ENCODE data around the gene ANKAR. TPM values are rescaled to one million over a fixed set of nuclear protein-coding genes. Genes with fewer than 3 reads are reported as not detected.
"Not testable (repeated sequence)": the region's sequence is repeated elsewhere in the genome, so short reads cannot be mapped to it uniquely, and the experiment has no call there.

The ANKAR gene
- total RNA-seq, 2 experiments from 2014 or later: 7.9 to 8.0 TPM

GRCh38 chr2:189683348-189683747 lies 8.9 kb downstream of the ANKAR start:
- H3K4me1 Mint-ChIP-seq (ENCODE audit: low read depth): peaks cover 31% of the 10 kb centered on the region
- H3K9me3 Mint-ChIP-seq: no peaks in the 10 kb centered on the region
- intact Hi-C loops (cut with DNase I, micrococcal nuclease): no loop called here
- H3K36me3 Mint-ChIP-seq (ENCODE audit: low read depth): peaks cover 5% of the 10 kb centered on the region
- no peak overlapping the region for H3K27ac Mint-ChIP-seq
- ATAC-seq (ENCODE audit: poor library complexity) (no peak), DNase-seq (no peak)
- no peak for TF ChIP-seq CTCF (IDR thresholded peaks at IDR 0.05)
- POLR2A ChIA-PET: interaction anchor here (1.6 kb wide), 1 partner anchor 9 kb away, joined by 7 read pairs; the partner anchor contains the start of gene ANKAR
- H3K9me3 ChIP-seq (ENCODE audit: control insufficient read depth in 1 of 2, insufficient read depth in 1 of 2, low read length in 2 of 2): no peaks in the 10 kb centered on the region
- H3K4me1 ChIP-seq (ENCODE audit: insufficient read depth, low read length): peaks cover 7% of the 10 kb centered on the region
- H3K36me3 ChIP-seq (ENCODE audit: insufficient read depth, low read length): no peaks in the 10 kb centered on the region
- no peaks in the 10 kb centered on the region for H3K27me3 Mint-ChIP-seq
- H3K4me3 Mint-ChIP-seq: no peak overlapping the region
- no peaks in the 10 kb centered on the region for H3K27me3 ChIP-seq (ENCODE audit: control insufficient read depth in 1 of 2, insufficient read depth in 2 of 2, low read length in 2 of 2)
- CTCF ChIA-PET: interaction anchor here (1.0 to 1.4 kb wide), 2 partner anchors 8 to 9 kb away, joined by 3 read pairs; no protein-coding TSS in a partner anchor
- no peak overlapping the region for H3K27ac ChIP-seq (ENCODE audit: low read depth in 1 of 2, low read length in 2 of 2)
- H3K4me3 ChIP-seq (ENCODE audit: low read length): no peak overlapping the region

GRCh38 chr2:189684811-189685210 lies 10.3 kb downstream of the ANKAR start:
- Mint-ChIP-seq H3K4me3 (no peak overlapping the region), H3K9me3 (no peaks in the 10 kb centered on the region), H3K27me3 (no peaks in the 10 kb centered on the region), H3K4me1 (ENCODE audit: low read depth) (peaks cover 24% of the 10 kb centered on the region), H3K27ac (no peak overlapping the region), H3K36me3 (ENCODE audit: low read depth) (no peaks in the 10 kb centered on the region)
- intact Hi-C loops (cut with DNase I, micrococcal nuclease): no loop called here
- H3K27ac ChIP-seq (ENCODE audit: low read depth in 1 of 2, low read length in 2 of 2): no peak overlapping the region
- TF ChIP-seq CTCF (IDR thresholded peaks at IDR 0.05): no peak
- DNase-seq: no peak
- H3K4me1 ChIP-seq (ENCODE audit: insufficient read depth, low read length): peaks cover 7% of the 10 kb centered on the region
- CTCF ChIA-PET: interaction anchor here (0.7 to 1.4 kb wide), 5 partner anchors 8 to 634 kb away, joined by 3 to 5 read pairs (median 3); partner anchors contain the start of genes ASNSD1, HIBCH and OSGEPL1
- H3K36me3 ChIP-seq (ENCODE audit: insufficient read depth, low read length): no peaks in the 10 kb centered on the region
- no peaks in the 10 kb centered on the region for H3K27me3 ChIP-seq (ENCODE audit: control insufficient read depth in 1 of 2, insufficient read depth in 2 of 2, low read length in 2 of 2)
- ATAC-seq (ENCODE audit: poor library complexity): no peak
- POLR2A ChIA-PET: interaction anchor here (0.7 to 1.6 kb wide), 4 partner anchors 10 to 104 kb away, joined by 3 to 7 read pairs (median 3); partner anchors contain the start of genes ANKAR, ASNSD1 and SLC40A1
- H3K4me3 ChIP-seq (ENCODE audit: low read length): no peak overlapping the region
- H3K9me3 ChIP-seq (ENCODE audit: control insufficient read depth in 1 of 2, insufficient read depth in 1 of 2, low read length in 2 of 2): no peaks in the 10 kb centered on the region

GRCh38 chr2:189685540-189686229 lies 11.2 kb downstream of the ANKAR start:
- no peaks in the 10 kb centered on the region for H3K36me3 Mint-ChIP-seq (ENCODE audit: low read depth)
- ChIA-PET POLR2A (no interaction called here), CTCF (interaction anchor here (0.6 to 1.4 kb wide), 2 partner anchors 59 to 633 kb away, joined by 3 read pairs; partner anchors contain the start of gene HIBCH)
- DNase-seq: peak in 3 of 14 experiments; percentile 8 to 23 (median 19)
- peaks cover 16% of the 10 kb centered on the region for H3K4me1 Mint-ChIP-seq (ENCODE audit: low read depth)
- no peak for TF ChIP-seq CTCF (IDR thresholded peaks at IDR 0.05)
- intact Hi-C loops (cut with DNase I, micrococcal nuclease): no loop called here
- Histone ChIP-seq H3K36me3 (ENCODE audit: insufficient read depth, low read length) (no peaks in the 10 kb centered on the region), H3K27me3 (ENCODE audit: control insufficient read depth in 1 of 2, insufficient read depth in 2 of 2, low read length in 2 of 2) (no peaks in the 10 kb centered on the region), H3K4me1 (ENCODE audit: insufficient read depth, low read length) (peaks cover 7% of the 10 kb centered on the region), H3K9me3 (ENCODE audit: control insufficient read depth in 1 of 2, insufficient read depth in 1 of 2, low read length in 2 of 2) (no peaks in the 10 kb centered on the region), H3K4me3 (ENCODE audit: low read length) (no peak overlapping the region), H3K27ac (ENCODE audit: low read depth in 1 of 2, low read length in 2 of 2) (no peak overlapping the region)
- H3K27ac Mint-ChIP-seq: no peak overlapping the region
- no peak overlapping the region for H3K4me3 Mint-ChIP-seq
- no peak for ATAC-seq (ENCODE audit: poor library complexity)
- H3K9me3 Mint-ChIP-seq: no peaks in the 10 kb centered on the region
- no peaks in the 10 kb centered on the region for H3K27me3 Mint-ChIP-seq

- H3K36me3 Mint-ChIP-seq (ENCODE audit: low read depth); H3K9me3 ChIP-seq (ENCODE audit: control insufficient read depth in 1 of 2, insufficient read depth in 1 of 2, low read length in 2 of 2); H3K4me3 Mint-ChIP-seq; DNase-seq; H3K27me3 ChIP-seq (ENCODE audit: control insufficient read depth in 1 of 2, insufficient read depth in 2 of 2, low read length in 2 of 2); H3K27me3 Mint-ChIP-seq; H3K4me3 ChIP-seq (ENCODE audit: low read length); ATAC-seq (ENCODE audit: poor library complexity); H3K4me1 ChIP-seq (ENCODE audit: insufficient read depth, low read length); H3K9me3 Mint-ChIP-seq; H3K27ac Mint-ChIP-seq; intact Hi-C loops (cut with DNase I, micrococcal nuclease); H3K27ac ChIP-seq (ENCODE audit: low read depth in 1 of 2, low read length in 2 of 2); POLR2A ChIA-PET; H3K4me1 Mint-ChIP-seq (ENCODE audit: low read depth); H3K36me3 ChIP-seq (ENCODE audit: insufficient read depth, low read length): not testable (repeated sequence)
- CTCF ChIA-PET: interaction anchor here (1.7 kb wide), 1 partner anchor 27 kb away, joined by 5 read pairs; the partner anchor contains the start of gene ASNSD1
Observed at GRCh38 chr2:189687796-189688195, 13.3 kb downstream of the ANKAR start.
